ENCODE results near the gene AICDA.
"Not testable (repeated sequence)": the region's sequence is repeated elsewhere in the genome, so short reads cannot be mapped to it uniquely, and the experiment has no call there.

Gene AICDA

DNA sequence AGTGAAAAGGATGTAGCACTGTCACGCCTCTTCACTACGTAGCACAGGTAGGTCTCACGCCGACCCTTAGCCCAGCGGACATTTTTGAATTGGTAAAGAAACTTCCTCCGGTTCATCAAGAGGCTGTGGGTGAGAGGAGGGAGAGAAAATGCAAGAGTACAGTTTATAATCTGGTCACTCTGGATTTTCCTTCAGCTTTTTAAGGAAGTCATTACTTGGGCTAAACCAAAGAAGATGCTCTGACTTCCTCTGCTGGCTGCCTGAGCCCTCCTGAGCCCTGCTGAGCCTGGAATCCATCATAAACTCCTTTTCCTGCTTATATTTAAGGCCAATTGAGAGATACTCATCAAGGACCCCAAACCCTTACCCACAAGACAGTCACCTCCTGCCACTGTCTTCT lies 5.8 kb downstream of the AICDA start:
- DNase-seq = no peak

DNA sequence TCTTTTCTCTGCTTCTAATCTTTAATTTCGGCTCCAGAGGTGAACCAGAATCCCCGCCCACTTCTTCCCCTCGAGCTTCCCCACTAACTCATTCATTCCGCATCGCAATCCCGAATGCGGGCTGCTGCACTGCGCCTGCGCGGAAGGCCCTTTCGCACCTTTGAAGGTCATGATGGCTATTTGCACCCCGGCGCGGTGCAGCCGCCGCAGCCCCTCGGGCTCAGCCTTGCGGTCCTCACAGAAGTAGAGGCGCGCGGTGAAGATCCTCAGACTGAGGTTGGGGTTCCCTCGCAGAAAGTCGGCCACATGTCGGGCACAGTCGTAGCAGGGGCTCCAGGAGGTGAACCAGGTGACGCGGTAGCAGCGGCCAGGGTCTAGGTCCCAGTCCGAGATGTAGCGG lies 7.6 kb downstream of the AICDA start:
- no peak for DNase-seq

DNA sequence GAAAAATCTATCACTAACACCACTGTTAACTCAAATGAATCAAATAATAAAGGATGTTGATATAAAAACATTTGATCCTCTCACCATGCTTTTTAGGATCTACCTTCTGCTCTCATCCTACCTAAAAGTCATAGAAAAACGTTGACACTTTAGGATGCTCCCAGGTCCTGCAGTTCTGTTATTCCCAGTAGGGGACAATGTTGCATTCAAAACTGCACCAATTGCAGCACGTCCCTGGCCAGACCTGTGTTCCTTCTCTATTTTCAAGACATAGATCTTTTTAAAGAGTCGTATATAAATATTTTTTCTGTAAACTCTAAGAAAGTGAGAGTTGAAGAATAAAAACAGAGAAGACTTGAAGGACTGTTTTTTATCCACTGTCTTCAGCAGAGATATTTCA lies 8.8 kb downstream of the AICDA start:
- DNase-seq = no peak

DNA sequence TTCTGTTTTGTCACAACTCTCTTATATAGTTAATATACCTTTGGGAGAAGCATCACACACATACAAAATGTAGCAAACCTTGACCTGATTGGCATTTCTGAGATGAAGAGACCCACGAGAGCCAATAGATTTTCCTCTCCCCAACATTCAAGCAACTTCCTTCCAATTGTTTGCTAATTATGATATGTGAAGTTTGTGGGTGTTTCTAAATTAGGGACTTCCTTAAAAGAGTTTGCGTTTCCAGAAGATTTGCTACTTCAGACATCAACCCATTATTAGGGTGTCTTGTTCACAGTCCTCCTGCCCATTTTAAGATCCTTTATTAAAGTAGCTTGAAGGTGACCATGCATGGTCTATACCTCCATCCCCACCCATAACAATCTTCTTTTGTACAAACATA lies 9.4 kb downstream of the AICDA start:
- DNase-seq = no peak

DNA sequence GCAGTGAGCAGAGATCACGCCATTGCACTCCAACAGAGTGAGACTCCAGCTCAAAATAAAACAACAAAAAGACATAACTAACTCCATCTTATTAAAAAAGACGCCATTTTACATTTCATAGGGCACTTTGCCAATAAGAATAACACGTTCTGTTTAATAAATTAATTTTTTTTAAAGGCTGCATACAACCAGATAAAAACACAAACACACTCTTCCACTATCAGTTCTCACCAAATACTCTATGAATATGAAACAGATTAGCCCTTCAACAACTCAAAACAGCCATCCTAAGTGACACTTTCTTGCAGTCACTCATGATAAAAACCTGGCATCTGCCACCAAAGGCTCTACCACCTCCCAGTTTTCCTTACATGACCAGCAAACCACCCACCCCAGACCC lies 16.1 kb downstream of the AICDA start:
- DNase-seq = no peak

DNA sequence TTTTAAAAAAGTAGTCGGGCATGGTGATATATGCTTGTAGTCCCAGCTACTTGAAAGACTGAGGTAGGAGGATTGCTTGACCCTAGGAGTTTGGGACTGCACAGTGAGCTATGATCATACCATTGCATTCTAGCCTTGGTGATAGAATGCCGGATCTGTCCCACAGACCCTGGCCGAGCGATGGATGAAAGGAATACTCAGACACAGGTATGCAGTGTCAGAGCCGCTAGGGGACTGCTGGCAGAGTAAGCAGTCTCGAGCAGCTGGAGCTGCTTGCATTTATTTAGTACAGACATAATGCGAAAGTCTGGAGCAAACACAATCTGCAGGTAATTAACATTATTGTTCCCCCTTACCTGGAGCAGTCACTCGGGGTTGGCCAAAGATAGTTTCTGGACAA lies 18.6 kb downstream of the AICDA start:
- DNase-seq = no peak

DNA sequence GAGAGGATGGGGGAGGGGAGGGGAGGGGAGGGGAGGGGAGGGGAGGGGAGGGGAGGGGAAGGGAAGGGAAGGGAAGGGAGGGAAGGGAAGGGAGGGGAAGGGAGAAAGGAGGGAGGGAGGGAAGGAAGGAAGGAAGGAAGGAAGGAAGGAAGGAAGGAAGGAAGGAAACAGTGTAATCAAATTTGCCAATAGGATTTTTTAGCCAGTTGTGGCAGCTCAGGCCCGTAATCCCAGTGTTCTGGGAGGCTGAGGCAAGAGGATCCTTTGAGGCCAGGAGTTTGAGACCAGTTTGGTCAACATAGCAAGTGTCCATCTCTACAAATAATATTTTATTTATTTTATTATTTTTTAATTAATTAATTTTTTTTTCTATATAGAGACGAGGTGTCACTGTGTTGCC lies 19.4 kb downstream of the AICDA start:
- no peak for DNase-seq

DNA sequence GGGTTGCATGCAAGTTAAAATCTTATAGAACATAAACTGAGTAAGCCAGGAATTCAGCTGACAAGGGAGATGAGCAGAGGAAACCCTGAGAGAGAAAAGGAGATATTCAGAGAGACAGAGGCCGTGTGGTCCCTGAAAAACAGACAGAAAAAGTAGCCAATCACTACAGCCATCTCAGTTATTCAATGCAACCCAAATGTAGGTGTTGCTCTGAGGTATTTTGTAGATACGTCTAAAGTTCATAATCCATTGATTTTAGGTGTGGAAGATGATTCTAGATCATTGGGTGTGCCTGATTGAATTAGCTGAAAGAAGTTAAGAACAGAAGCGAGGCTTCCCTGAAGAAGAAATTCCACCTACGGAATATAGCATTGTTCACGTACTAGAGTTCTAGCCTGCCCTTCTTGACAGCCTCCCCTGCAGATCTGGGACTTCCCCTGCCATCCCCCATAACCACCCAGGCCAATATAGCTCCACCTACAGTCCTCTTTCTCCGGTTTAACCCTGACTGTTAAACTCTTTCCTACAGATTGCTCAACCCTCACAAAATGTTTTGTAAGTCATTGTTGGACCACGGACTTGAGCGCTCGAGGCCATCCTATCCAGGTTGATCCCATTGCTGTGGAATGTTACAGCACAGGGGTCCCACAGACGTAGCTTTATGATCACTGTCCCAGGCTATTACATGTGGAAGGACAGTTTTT lies 21.7 kb downstream of the AICDA start:
- DNase-seq = no peak

DNA sequence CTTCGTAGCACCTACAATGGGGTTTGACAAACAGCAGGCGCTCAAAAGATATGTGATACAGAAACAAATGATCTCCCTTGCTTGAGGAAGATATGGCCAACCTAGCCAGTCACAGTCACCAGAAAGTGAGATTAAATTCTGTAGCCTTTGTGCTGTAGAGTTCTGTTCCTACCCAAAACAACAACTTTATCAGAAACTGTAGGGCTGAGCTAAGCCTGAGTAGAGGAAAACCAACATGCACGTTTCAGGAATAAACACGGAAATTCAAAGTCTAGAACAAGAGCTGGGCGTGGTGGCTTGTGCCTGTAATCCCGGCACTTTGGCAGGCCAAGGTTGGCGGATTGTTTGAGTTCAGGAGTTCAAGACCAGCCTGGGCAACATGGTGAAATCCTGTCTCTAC lies 23.0 kb downstream of the AICDA start:
- DNase-seq = no peak

DNA sequence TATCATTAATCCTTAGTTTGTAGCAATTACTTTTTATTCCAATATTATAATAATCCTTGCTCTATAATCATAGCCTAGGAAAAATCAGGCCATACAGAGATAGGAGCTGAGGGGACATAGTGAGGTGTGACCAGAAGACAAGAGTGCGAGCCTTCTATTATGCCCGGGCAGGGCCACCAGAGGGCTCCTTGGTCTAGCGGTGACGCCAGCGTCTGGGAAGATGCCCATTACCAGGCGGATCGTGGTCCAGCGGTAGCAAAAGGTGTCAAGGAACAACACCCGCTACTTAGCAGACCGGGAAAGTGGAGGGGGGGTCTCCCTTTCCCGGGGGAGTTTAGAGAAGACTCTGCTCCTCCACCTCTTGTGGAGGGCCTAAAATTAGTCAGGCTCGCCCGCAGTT lies 28.2 kb downstream of the AICDA start:
- DNase-seq = not testable (repeated sequence)

DNA sequence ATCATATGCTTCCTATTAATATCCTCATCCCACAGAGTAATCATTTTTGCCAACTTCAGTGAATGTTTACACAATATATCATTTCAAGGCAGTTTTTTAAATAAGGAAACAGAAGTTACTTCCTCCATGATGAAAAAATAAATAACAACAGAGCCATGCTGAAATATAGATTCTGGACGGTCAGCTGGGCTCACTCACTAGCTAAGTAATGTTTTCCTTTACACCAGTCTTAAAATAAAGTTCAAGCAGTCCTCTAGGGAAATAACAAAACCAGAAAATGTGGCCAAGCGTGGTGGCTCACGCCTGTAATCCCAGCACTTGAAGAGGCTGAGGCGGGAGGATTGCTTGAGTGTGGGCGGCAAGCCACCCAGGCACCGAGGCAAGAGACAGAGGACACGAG lies 28.7 kb downstream of the AICDA start:
- DNase-seq = no peak

DNA sequence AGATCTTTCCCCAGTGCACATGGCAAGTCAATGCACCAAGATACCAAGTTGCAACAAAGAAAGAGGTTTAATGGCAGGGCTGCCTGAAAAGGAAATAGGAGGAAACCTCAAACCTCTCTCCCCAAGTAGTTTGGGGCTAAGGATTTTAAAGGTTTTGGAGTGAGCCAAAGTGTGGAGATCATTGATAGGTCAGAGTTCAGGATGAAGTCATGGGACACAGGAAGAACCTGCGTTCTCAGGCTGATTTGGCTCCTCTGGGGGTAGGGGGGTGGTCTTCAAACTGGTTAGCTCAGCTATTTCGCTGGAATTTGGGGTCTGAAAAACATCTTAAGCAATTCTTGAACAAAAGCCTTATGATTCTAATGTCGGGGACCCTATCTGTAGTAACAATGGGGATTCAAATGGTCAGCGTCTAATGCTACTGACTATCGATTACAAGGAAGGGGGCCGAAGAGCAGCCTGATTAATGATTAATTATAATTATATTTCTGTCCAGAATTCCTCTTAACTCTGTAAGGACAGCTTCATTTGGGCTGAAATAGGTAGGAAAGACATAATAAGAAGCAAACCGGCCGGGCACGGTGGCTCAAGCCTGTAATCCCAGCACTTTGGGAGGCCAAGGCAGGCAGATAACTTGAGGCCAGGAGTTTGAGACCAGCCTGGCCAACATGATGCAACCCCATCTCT lies 31.4 kb downstream of the AICDA start:
- no peak for DNase-seq

DNA sequence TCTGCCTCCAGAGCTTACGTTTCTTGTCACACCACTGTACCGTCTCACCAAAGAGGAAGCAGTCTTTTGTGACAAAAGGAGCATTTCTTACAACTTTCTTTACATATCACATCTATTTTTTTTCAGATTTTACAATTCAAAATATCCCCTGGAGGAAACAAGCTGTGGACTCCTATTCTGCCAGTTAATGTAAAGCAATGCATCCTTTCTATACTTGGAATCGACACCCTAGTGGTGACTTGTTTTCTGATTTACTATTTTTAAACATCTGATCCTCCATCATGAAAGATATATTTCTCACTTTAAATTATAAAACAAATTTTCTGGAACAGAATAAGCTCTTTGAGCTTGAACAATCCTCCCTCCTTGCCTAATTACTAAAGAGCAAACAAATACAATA lies 34.8 kb downstream of the AICDA start:
- DNase-seq = no peak

DNA sequence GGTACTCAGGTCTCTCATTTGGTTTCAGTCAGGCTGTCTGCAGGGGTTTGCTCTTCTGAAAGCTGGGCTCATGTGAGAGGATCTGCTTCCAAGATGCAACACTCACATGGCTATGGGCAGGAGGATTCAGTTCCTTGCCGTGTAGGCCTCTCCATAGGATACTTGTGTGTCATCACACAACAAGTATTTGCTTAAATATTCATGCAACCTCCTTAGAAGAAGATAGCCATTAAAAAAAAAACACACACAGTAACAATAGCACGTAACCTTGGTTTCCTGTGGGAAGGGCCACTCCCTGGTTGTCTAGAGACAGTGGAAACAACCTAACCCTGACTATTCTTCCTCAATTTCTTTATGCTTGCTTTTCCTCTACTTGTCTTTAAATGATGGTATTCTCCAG lies 40.2 kb downstream of the AICDA start:
- DNase-seq = no peak

DNA sequence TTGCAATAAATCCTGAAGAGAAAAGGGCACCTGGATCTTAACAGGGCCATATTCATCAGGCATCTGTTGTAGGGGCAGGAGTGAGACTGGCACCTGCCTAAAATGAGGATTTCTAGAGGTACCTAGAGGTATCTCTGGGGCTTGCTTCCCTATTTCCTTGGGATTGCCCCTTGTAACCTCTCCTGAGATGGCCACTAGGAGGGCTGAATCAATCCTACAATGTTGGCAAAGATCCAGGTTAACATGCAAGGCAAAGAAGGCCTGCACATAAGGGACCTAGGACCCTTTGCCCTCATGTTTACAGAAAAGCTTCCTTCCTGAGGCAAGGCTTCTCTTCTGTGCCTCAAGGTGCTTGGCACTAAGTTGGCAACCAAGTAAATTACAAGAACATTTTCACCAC lies 46.1 kb downstream of the AICDA start:
- no peak for DNase-seq

DNA sequence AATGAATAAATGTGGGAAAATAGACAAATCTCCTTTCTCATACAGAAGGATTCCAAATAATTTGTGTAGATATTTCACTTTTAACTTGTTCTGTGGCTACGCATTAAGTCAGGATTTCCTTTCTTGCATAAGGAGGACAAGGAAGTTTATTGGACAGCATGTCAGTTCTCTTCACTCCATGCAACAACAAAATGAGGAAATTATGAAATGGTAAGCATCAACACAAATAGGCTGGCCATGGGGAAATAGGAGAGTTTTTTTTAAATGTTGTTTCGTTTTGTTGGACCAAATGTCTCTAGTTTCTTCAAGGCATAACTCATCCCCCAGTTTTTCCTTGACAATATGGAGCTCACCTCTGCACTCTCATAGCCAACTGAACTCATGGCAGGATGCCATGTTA lies 46.6 kb downstream of the AICDA start:
- DNase-seq = not testable (repeated sequence)

DNA sequence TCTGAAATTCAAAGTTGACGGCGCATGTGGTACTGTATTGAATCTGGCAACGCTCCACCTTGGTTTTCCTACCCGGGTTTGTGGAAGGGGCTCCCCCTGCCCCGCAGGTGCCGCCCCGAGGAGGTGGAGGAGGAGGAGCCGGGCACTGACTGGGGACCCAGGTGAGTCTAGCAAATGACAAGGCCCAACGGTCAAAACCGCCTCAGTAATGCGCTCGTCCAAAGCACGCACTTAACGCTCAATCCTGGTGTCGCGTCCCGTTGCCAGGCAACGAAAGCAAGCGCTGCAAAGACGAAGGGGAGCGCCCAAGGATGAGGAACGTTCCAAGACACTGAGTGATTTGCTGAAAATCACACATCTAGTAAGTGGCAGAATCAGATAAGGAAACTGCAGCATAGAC lies 48.0 kb downstream of the AICDA start:
- no peak for DNase-seq

DNA sequence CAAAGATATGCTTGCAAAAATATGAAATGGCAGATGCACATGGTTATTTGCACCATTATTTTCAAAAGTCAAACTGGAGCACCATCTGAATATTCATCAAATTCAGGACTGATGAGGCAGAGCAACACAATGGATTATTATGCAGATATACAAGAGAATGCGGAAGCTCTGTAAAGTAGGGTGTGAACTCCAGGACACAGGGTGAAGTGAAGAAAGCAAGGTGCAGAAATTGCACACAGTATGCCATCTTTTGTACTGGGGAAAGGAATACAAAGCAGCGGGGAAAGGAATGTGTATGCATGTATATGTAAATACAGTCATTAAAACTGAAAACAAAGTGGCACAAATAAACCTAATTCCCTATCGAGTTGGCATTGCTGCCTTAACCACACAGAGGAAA lies 49.3 kb downstream of the AICDA start:
- no peak for DNase-seq

DNA sequence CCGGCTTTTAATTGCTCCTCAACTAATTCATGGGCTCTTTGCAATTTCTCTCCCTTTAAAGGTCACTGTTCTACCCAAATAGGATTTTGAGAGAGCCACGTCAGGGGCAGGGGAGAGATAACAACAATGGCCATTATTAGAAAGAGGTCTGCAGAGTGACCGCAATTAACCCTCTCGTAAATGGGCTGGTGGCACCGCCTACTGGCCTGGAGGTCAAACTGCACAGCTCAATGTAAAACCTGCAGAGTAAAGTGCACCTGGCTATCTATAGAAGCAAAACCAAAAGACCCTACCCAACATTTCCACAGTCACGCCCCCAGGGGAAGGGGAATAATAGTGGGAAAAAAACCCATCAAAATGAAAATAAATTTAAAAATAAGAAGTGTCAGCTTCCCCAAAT lies 50.3 kb downstream of the AICDA start:
- DNase-seq = no peak

DNA sequence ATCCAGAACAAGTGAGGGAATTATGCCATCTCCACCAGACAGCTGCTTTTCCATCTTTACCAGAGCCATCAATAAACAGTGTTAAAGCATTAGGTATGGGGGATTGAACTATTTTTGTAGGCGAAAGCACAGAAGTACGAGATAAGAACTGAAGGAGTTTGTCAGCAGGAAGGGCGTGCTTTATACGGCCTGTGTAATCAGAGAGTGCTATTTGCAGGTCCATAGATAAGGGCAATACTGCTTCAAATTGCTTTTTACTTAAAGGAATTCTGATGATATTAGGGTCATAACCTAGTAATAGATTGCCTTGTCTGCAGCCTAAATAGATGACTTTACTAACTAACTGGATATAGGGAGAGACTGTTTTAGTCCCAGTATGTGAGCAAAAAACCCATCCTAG lies 51.6 kb downstream of the AICDA start:
- no peak for DNase-seq

DNA sequence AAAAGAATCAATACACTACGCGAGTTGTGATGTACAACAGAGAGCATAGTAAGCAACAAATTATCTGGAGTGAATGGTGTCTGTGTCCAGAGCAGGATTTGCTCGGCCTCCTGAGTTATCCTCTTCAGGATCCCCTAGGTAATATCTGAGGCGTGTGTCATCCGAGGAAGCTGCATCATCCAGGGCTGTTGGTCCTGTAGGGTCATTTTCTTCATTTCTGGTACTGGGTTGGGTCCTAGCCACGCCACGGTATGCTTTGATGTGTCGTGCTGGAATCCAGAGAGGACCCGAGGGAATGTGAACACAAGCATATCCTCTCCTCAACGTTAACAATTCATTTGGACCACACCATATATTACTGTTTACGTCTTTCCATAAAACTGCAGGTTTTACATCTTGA lies 53.0 kb downstream of the AICDA start:
- no peak for DNase-seq

DNA sequence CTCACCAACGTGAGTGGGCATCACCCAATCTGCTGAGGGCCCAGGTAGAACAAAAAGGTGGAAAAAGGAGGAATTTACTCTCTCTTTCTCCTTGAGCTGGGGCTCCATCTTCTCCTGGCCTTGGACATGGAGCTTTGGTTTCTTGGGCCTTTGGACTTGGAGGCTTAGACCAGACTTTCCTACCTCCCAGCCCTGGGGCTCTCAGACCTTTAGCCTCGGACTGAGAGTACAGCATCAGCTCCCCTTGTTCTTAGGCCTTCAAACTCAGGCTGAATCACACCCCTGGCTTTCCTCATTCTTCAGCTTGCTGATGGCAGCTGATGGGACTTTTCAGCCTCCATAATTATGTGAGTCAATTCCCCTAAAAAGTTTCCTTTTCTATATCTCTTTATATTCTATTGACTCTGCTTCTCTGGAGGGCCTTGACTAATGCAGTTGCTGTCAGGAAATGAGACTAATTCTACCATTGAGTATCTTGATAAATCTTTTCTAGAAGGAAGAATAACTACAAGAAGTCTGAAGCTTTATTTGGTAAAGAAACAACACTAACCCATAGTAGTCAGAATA lies 56.0 kb downstream of the AICDA start:
- no peak for DNase-seq

DNA sequence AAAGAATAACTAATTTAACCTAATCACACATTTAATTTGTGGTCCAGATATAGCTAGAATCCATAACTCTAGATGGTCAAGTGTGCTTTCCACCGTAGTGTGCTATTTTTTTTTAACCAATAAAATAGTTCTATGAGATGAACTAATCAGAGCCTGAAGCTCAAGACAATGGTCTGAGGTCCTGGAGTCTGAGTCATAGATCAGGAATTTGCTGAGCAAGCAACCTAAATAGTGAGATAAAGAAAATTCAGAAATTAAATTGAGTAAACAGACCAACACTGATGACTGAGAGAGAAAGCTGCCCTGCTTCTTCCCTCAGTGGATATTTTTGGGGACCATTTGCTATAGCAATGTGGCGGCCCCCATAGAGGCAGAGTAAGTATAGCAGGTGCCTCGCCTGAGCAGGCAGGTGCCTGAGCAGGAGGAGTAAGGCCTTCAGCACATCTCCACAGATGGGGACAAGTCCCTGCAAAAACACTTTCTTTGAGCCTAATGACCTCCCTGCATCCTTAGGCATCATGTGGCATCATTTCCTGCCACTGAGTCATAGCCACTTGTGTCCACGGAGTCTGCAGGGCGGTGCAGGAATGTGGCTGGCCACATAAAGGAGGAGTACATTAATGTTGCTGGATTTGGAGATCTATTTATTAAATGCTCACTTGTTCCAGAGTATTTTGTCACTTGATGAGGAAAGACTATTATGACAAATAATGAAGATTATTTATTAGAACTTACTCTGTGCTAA lies 58.0 kb downstream of the AICDA start:
- DNase-seq = no peak

DNA sequence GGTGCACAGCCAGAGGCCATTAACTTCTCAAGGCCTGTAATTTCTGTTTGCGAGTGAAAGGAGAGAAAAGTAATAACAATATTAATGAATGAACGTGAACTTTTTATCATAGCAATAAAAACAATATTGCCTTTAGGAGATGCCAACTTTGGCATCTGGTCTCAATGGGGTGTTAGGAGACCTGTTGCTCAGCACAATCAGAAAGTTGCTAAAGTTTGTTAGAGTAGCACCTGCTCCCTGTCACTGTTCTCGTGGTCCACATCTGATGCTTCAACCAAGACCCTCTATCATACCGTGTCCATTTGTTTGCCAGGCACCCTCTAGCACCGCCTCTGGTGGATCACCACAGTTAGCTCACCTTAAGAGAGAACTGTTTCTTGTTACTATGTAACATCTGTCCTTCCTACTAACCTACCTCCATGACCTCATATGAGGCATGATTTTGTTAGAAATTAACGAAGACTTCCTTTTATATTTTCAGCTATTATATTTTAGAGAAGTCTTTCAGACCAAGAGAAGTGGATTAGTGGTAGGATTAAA lies 59.5 kb downstream of the AICDA start:
- no peak for DNase-seq

All from NCI-H1436 (cell line).